GM18907 (cell line): ENCODE data around the gene TMEM131L.
"Not testable (repeated sequence)": the region's sequence is repeated elsewhere in the genome, so short reads cannot be mapped to it uniquely, and the experiment has no call there.

ENCODE experiments used
- ATAC-seq: cut with Tn5 transposase; IDR thresholded peaks from one replicate; pipeline ENCODE4 v1.9.1; 2021; ENCODE audit warnings: mild to moderate bottlenecking, moderate library complexity; ENCODE audit not compliant: unreplicated experiment

TMEM131L gene

DNA sequence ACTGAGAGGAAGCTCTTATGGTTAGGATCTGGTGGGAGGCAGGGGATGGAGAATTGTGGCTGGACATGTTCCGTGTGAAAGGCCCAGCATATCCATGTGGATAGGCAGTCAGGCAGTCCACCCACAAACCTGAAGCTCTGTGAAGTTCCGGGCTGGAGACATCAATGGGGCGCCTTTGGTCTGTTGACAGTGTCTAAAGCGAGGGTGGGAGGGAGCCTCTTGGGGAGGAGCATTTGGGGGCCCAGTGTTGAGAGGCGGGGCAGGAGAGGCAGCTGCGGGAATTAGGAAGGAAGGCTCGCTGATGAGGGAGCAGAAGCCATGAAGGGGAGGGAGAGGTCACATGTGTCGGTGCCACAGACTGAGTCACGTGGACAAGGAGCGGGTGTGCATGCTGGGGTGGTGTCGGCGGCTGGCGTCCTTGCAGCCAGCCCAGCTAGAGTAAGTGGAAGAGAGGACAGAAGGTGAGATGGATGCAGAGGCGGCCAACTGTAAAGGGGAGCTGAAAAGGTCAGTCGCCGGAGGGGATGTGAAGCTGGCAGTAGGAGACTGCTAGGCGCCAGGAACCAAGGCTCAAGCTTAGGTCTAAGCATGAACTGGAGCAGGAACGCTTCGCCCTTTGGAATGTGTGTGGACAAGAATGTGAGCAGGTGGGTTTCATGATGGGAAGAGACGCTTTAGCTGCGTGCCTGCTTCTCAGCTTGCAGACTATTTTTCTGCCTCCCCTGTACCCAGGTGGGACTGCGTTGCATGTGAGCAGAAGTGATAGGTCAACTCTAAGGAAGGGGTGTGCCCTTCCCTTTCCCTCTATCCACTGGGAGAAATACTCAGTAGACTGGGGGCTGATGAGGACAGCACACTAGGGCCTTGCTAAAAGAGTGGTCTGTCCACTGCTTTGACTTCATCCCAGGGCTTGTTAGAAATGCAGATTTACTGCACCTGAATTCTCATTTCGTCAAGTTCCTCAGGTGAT lies 174.0 kb downstream of the TMEM131L start:
- ATAC-seq = no peak

DNA sequence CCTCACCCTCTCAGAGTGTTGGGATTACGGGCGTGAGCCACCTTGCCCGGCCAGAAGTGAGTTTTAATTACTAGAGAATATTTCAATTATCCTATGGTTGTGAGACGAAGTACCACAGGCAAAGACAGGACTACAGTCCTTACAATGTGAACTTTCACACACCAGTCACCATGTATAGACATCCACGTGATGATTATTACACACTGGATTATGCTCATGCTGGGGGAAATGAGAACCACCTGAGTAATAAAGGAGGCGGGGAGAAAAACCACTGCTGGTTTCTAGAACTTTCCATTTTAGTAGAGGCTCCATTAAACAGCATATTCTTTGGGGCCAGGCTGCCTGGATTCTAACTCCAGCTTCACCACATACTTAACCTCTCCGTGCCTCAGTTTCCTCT lies 175.4 kb downstream of the TMEM131L start:
- no peak for ATAC-seq

DNA sequence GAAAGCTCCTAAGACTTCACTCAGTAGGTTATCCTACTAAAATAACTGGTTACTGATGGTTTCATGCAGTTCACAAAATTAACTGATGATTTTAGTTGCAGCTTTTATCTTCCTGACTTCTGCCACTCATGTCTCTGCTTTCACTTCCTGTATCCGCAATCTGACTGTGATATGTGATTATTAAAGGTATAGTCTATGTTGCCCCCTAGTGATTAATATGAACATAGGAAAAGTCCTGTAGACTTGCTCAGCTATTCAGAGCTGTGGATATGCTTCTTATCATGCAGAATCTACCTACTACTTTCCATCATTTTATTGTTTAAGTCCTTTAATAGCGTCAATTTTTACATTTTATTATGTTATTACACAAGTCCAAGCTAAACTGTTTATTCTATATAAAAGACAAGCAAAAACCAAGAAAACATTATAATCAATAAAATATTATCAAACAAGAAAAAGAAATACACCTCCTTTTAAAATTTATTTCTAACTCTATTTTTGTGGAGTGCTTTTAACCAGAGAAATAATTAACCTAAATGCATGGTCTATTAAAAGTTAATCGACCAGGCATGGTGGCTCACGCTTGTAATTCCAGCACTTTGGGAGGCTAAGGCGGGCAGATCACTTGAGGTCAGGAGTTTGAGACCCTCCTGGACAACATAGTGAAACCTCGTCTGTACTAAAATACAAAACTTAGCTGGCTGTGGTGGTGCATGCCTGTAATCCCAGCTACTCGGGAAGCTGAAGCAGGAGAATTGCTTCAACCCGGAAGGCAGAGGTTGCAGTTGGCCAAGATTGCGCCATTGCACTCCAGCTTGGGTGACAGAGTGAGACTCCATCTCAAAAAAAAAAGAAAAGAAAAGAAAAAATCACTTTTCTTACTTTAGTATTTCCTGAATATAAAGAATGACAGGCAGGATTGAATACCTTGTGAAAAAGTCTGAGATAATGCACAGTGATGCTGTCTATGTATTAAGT lies 177.5 kb downstream of the TMEM131L start:
- peak; percentile 88 for ATAC-seq

DNA sequence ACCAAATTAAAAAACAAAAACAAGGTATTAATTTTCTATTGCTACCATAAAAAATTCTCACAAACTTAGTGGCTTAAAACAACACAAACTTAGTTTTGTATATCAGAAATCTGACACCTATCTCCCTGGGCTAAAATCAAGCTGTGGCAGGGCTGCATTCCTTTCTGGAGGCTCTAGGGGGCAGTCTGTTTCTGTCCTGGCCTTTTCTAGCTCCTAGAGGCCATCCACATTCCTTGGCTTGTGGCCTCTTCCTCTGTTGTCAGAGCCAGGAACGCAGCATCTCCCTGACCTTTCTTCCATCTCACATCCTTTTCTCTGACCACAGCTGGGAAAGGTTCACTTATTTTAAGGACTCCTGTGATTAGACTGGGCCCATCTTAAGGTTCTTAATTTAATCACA lies 179.0 kb downstream of the TMEM131L start:
- ATAC-seq = no peak

DNA sequence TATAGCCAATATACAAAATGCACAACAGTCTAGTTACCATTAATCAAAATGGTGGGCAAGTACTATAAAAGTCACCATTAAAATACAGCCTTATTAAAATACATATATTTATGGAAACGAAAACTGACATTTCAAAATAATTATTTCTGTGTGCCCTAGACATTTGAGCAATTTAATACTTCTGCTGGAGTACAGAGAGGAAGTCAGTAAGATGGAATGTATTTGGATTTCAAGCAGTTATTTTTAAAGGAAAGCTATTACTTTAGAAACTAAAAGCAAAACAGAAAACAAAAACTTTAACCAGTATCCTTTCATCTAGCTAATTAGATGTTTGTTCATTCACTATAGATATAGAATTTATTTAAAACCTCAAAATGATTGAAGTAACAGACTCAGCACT lies 180.1 kb downstream of the TMEM131L start:
- no peak for ATAC-seq

DNA sequence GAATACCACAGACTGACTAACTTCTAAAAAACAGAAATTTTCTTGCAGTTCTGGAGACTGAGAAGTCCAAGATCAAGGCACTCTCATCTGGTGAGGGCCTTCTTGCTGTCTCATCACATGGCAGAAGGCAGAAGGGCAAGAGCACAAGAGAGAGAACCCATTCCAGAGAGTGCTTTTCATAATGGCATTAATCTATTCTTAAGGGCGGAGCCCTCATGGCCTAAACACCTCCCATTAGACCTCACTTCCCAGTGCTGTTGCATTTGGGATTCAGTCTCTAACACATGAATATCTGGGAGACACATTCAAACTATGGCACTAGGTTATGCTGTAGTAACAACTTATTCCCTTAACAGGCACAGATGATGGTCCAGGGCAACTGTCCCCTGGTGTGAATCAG lies 180.8 kb downstream of the TMEM131L start:
- ATAC-seq = no peak

DNA sequence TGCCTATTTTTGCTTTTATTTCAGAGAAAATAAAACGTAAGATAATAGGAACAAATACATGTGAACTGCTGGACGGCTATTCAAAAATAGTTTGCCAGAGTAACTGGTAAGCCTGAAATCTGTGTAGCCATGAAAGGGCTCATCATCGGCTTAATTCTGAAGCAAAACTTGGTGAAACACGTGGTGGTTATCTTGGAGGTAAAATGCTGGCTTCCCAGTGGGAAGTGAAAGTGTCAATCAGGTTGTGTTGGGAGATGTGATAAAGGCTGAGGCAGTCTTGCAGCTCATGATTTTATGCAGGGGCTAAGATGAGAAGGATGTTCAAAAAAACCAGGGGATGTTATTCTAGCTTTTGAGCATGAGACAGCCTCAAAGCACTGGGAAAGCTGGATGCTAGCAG lies 181.8 kb downstream of the TMEM131L start:
- no peak for ATAC-seq

DNA sequence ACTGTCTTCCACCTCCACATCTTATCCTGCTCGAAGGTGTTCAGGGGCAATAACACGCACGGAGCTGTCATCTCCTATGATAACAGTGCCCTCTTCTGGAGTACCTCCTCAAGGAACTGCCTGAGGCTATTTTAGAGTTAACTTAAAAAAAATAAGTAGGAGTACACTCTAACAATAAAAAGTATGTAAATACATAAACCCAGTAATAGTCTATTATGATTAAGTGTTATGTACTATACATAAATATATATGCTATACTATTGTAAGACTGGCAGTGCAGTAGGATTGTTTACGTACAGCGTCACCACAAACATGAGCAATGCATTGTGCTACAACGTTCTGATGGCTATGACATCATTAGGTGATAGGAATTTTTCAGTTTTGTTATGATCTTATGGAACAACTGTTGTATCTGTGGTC lies 183.4 kb downstream of the TMEM131L start:
- no peak for ATAC-seq

DNA sequence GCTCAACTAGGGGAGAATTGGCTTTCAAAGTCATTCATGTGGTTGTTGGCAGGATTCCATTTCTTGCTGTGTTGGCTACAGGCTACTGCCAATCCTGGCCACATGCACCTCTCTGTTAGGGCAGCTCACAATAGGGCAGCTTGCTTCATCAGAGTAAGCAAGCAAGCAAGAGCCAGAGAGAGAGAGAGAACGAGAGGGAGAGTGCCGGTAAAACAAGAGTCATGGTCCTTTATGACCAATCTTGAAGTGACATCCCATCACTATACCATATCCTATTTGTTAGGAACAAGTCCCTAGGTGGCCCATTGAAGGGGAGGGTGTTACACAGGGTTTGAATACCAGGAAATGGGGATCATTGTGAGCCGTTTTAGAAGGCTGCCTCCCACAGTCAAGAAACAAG lies 185.0 kb downstream of the TMEM131L start:
- ATAC-seq = no peak

DNA sequence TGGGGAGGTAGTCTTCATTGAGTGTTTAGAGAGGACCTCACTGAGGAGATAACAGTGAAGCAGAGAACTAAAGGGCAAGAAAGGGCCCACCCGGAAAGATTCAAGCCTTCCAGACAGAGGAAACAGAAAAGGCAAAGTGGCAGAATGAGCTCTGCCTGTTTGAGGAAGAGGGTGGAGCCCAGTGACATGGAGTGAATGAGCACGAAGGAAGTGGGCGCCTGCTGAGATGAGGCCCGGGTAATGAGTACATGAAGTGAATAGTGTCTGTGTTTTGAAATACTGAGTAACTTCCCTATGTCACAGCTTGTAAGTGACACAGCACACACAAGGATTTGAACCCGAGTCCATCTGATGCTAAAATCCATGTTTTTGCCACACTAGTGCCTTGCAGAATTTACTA lies 185.4 kb downstream of the TMEM131L start:
- no peak for ATAC-seq

DNA sequence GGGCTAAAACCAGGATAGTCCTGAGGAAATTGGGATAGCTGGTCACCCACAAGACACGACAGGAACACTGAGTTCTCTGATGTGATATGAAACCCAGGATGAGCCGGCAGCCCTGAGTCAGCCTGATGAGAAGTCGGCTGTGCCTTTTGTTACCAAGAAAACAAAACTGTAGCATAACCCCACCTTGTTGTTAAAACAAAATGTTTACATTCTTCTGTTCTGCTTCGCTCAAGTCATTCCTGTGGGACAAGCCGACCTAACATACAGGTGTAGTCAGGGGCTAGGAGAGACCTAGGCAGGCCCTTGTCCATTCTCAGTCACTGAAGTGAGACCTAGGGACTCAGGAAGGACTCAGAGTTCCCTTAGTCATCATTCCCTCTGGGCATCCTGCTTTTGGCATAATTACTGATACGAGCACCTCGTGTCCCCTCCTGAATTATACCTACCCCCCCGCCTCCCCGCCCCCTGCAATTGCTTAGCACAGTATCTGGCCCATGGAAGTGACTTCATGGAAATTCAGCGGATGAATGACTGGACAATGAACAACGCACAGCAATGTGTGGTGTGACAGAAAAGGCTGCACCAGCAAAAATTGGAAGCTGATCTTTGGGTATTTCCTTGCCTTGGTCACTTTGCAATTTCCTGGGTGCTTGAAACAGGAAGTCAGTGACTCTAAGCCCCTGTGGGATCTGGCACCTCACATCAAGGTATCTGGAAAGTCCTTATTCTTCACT lies 186.1 kb downstream of the TMEM131L start:
- no peak for ATAC-seq

DNA sequence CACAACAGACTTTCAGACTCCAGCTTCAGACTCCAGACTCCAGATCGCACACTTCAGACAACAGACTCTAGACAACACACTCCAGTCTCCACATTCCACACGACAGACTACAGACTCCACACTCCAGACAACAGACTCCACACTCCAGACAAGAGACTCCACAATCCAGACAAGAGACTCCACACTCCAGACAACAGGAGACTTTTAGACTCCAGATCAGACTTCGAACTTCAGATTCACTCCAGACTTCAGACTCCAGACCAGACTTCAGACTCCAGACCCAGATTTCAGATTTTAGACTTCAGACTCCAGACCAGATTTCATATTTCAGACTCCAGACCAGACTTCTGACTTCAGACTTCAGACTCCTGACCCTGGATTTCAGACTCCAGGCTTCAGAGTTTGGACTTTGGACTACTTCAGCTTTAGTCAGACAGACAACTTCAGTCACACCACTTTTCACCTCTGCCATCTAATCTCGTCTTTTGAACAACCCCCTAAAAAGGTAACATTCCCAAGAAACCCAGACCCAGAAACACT lies 188.9 kb downstream of the TMEM131L start:
- no peak for ATAC-seq

DNA sequence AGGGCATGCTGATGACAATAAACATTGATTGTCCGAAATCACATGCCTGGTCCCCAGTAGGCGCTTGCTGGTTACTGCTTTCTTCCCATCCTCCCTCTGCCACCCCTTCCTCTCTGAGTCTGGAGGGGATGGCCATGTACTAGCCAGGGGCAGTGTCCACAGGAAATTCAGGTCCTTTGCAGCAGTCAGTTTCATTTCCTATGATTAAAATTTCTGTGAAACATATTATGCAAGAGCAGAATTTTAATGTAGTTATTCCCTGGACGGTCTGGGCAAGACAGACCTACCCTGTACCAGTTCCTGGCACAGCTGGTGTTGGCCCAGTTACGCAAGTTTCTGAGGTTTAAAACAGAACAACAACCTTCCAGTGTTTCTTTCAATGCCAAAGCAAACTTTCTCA lies 189.8 kb downstream of the TMEM131L start:
- no peak for ATAC-seq

DNA sequence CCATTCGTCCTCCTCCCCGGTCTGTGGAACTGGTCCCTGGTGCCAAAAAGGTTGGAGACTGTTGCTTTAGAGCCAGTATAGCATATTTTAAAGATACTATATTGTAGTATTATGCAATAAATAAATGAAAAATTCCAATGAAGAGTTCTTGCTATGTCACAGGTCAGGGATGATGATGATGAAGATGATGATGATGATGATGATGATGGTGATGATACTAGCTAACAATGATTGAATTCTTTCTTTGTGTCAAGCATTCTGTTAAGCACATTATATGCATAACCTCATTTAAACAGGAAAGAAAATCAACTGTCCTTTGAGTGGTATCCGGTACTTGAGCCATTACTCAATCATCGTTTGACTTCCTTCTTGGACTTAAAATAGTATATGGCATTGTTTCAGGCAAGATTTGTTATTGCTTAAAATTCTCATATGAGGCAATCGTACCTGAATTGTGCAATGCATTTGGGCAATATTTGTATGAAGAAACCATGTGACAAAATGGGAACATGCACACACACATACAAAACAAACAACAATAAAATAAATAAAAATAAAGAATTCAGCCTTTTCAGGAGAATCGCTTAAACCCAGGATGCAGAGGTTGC lies 195.2 kb downstream of the TMEM131L start:
- ATAC-seq = no peak

DNA sequence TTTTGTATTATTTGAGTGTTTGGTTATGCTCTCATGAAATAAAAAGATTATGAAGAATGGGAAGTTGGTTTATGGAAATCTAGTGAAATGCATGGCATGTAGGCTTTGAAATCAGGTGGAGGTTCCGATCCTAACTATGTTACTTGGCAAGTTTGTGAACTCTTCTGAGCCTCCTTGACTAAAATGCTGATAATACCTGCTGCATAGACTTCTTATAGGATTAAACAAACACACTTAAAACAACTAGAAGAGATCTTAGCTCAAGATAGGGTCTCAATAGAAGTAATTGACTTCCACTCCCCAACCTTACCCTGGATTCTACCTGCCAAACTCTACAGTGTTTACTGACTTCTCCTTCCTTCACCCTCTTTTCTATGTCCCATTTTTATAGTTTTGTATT lies 195.7 kb downstream of the TMEM131L start:
- ATAC-seq = no peak

DNA sequence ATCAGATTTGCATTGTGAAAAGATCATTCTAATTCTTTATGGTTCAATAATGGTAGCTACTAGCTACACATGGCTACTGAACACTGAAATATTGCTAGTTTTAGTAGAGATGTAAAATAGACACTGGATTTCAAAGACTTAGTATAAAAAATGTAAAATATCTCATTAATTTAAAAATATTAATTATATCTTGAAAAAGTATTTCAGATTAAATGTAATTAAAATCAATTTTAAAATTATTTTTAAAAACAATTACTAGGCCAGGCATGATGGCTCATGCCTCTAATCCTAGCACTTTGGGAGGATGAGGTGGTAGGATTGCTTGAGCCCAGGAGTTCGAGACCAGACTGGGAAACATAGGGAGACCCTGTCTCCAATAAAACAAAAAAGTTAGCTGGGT lies 197.5 kb downstream of the TMEM131L start:
- ATAC-seq = no peak

DNA sequence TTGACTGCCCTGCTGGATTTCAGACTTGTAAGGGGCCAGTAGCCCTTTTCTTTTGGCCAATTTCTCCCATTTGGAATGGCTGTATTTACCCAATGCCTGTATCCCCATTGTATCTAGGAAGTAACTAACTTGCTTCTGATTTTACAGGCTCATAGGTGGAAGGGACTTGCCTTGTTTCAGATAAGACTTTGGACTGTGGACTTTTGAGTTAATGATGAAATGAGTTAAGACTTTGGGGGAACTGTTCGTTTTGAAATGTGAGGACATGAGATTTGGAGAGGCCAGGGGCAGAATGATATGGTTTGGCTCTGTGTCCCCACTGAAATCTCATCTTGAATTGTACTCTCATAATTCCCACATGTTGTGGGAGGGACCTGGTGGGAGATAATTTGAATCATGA lies 200.3 kb downstream of the TMEM131L start:
- ATAC-seq = not testable (repeated sequence)

DNA sequence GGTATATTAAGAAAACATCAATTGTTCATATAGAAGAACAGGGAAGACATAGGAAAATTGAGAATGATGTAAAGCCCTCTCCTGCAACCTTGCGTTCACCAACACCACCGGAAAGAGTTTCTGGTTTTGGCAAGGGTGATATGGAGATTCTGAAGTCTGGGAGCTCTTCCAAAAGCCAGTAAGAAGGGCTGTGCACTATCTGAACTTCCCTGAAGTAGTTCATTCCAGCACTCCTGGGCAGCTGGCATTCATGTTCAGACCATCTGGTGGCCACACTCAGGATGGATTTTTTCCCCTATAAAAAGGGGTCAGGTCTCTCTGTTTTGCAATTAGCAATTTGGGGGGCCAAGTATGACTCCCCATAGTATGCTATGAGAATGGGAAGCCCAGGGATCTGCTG lies 202.5 kb downstream of the TMEM131L start:
- no peak for ATAC-seq

DNA sequence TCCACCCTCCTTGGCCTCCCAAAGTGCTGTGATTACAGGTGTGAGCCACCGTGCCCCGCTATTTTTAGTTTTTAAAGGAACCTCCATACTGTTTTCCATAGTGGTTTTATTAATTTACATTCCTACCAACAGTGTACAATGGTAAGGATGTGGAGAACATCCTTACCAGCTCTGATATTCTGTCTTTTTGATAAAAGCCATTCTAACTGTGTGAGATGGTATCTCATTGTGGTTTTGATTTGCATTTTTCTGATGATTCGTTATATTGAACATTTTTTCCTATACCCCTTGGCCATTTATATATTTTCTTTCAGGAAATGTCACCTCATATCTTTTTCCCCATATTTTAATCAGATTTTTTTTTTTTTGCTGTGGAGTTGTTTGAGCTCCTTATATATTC lies 203.7 kb downstream of the TMEM131L start:
- no peak for ATAC-seq

DNA sequence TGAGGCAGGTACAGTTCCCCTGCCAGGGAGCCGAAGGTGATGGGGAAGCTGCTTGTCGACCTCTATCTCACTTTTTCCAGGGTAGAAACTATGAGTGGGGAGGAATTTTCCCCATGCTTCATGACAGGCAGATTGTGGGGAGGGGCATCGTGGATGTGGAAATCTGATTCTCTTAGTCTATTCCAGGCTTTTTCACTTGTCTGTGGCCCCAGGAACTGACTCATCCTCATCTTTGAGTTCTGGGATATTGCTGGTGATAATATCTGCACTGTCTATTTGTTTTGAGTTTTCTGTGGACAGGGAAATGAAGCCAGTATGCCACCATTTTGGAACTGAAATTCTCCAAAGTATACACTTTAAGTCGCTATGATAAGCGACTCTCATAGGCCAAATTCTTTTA lies 210.3 kb downstream of the TMEM131L start:
- no peak for ATAC-seq
